MCF 10A (cell line): ENCODE results near the gene ETNPPL. TPM values are rescaled to one million over a fixed set of nuclear protein-coding genes. Genes with fewer than 3 reads are reported as not detected.
"Not testable (repeated sequence)": the region's sequence is repeated elsewhere in the genome, so short reads cannot be mapped to it uniquely, and the experiment has no call there.

Experiments
- BruUV-seq: library from RNA; stranded (reverse); fragments of 400-500 nt; replicated peaks from 2 replicates; lab custom pipeline; 2021; lab: Mats Ljungman, UMichigan
- CTCF ChIA-PET: fragments of 300-600 bp; sonication (Branson Sonifier 250); formaldehyde crosslinking; extraction: SDS; loops from one replicate; lab custom pipeline; 2021; ENCODE audit warnings: antibody characterized with exemption, inconsistent platforms; lab: Yijun Ruan, JAX
- POLR2A ChIA-PET: fragments of 300-600, 350-650 bp; sonication (Branson Sonifier 250); formaldehyde crosslinking; extraction: SDS; loops from one replicate; lab custom pipeline; 2020; ENCODE audit warnings: antibody characterized with exemption, inconsistent platforms; lab: Yijun Ruan, JAX
- DNase-seq: peaks from one replicate; pipeline ENCODE4 v3.0.0-alpha.2; 2018; ENCODE audit not compliant: unreplicated experiment
- H3K27ac Mint-ChIP-seq: one replicate; pipeline ENCODE4 v1.8.0; 2022; ENCODE audit warnings: mild to moderate bottlenecking, low read depth, mixed read lengths; ENCODE audit not compliant: unreplicated experiment
- H3K27me3 Mint-ChIP-seq: one replicate; pipeline ENCODE4 v1.8.0; 2022; ENCODE audit warnings: mixed read lengths; ENCODE audit not compliant: insufficient read depth, unreplicated experiment
- H3K36me3 Mint-ChIP-seq: one replicate; pipeline ENCODE4 v1.8.0; 2022; ENCODE audit warnings: mild to moderate bottlenecking, moderate library complexity, mixed read lengths; ENCODE audit not compliant: insufficient read depth, unreplicated experiment
- H3K4me1 Mint-ChIP-seq: one replicate; pipeline ENCODE4 v1.8.0; 2022; ENCODE audit warnings: mixed read lengths; ENCODE audit not compliant: insufficient read depth, unreplicated experiment
- H3K4me3 Mint-ChIP-seq: one replicate; pipeline ENCODE4 v1.8.0; 2022; ENCODE audit warnings: mild to moderate bottlenecking, moderate library complexity, mixed read lengths; ENCODE audit not compliant: unreplicated experiment
- H3K9me3 Mint-ChIP-seq: one replicate; pipeline ENCODE4 v1.8.0; 2022; ENCODE audit warnings: mixed read lengths; ENCODE audit not compliant: unreplicated experiment
- intact Hi-C: fragments of 100-400 bp; cut with micrococcal nuclease; formaldehyde crosslinking; loops from 2 replicates; pipeline ENCODE4 v1.14.1; 2022
- total RNA-seq: library from RNA; stranded (reverse); gene quantifications from 2 replicates; pipeline ENCODE4 v1.2.3, GENCODE V29; 2022
- TF ChIP-seq, protein P1 (sequence below): fragments of 200-600 bp; IDR thresholded peaks from one replicate; pipeline ENCODE4 v1.8.0; 2022; ENCODE audit warnings: antibody characterized with exemption, mild to moderate bottlenecking; ENCODE audit not compliant: unreplicated experiment

Gene ETNPPL
- total RNA-seq, 1 experiment from 2014 or later: not detected

DNA sequence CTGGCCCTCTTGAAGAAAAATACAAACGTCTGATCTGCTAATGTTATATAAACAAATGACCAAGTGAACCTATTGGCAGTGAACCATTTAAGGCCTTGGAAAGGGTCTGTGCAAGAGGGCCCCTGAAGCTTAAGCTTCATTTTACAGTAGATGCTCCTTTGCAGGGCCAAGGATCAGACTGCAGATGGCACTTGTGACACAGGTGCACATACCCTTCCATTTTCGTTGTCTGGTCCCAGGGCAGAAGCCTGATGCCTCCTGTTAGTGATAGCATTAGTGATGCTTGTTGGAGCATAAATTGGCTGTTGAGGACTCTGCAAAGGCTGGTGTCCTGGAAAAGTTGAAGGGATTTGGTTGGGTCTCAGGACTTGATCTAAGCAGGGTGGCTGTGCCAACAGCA lies 46.5 kb downstream of the ETNPPL start:
- intact Hi-C loops: no loop called here
- no peaks in the 10 kb centered on the region for H3K9me3 Mint-ChIP-seq
- no TSS peak for BruUV-seq
- no peak overlapping the region for H3K27ac Mint-ChIP-seq
- no peak for DNase-seq
- POLR2A ChIA-PET: no interaction called here
- no peaks in the 10 kb centered on the region for H3K36me3 Mint-ChIP-seq
- no peaks in the 10 kb centered on the region for H3K4me1 Mint-ChIP-seq
- H3K4me3 Mint-ChIP-seq: no peak overlapping the region
- H3K27me3 Mint-ChIP-seq: no peaks in the 10 kb centered on the region
- TF ChIP-seq, protein P1, sequence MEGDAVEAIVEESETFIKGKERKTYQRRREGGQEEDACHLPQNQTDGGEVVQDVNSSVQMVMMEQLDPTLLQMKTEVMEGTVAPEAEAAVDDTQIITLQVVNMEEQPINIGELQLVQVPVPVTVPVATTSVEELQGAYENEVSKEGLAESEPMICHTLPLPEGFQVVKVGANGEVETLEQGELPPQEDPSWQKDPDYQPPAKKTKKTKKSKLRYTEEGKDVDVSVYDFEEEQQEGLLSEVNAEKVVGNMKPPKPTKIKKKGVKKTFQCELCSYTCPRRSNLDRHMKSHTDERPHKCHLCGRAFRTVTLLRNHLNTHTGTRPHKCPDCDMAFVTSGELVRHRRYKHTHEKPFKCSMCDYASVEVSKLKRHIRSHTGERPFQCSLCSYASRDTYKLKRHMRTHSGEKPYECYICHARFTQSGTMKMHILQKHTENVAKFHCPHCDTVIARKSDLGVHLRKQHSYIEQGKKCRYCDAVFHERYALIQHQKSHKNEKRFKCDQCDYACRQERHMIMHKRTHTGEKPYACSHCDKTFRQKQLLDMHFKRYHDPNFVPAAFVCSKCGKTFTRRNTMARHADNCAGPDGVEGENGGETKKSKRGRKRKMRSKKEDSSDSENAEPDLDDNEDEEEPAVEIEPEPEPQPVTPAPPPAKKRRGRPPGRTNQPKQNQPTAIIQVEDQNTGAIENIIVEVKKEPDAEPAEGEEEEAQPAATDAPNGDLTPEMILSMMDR: no peak
- CTCF ChIA-PET: no interaction called here

DNA sequence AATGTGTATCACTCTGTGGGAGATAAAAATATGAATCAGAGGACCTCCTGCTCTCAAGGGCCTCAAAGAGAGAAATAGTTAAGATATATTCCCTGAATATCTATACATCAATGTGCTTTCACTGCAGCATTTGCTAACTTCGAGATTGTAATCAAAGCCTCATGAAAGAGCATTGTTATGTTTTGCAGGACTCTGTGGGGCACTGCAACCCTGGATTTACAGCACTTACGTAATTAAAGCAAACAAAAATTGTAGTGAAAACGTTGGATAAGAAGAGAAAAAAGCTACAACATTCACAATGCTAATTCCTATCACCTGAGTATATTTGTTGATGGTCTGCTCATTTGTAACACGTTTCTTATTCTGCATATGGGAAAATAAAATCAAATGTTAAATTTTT lies 48.0 kb downstream of the ETNPPL start:
- Mint-ChIP-seq H3K27ac (no peak overlapping the region), H3K4me3 (no peak overlapping the region), H3K4me1 (no peaks in the 10 kb centered on the region), H3K36me3 (no peaks in the 10 kb centered on the region), H3K27me3 (no peaks in the 10 kb centered on the region), H3K9me3 (no peaks in the 10 kb centered on the region)
- no TSS peak for BruUV-seq
- TF ChIP-seq, protein P1: no peak
- POLR2A ChIA-PET: no interaction called here
- intact Hi-C loops: no loop called here
- DNase-seq: no peak
- CTCF ChIA-PET: interaction anchor here (0.7 kb wide), 1 partner anchor 158 kb away, joined by 3 read pairs; no protein-coding TSS in a partner anchor

DNA sequence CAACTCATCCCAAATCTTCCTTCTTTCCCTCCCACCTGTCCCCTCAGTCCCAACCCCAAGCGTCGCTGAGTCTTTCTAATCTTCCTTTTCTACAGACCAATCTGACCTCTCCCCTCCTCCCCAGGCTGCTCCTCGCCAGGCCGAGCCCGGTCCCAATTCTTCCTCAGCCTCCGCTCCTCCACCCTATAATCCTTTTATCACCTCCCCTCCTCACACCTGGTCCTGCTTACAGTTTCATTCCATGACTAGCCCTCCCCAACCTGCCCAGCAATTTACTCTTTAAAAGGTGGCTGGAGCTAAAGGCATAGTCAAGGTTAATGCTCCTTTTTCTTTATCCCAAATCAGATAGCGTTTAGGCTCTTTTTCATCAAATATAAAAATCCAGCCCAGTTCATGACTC lies 52.3 kb downstream of the ETNPPL start:
- H3K27ac Mint-ChIP-seq, H3K36me3 Mint-ChIP-seq, CTCF ChIA-PET, DNase-seq, H3K4me1 Mint-ChIP-seq, H3K9me3 Mint-ChIP-seq, H3K27me3 Mint-ChIP-seq, BruUV-seq, intact Hi-C loops, POLR2A ChIA-PET, H3K4me3 Mint-ChIP-seq: not testable (repeated sequence)

DNA sequence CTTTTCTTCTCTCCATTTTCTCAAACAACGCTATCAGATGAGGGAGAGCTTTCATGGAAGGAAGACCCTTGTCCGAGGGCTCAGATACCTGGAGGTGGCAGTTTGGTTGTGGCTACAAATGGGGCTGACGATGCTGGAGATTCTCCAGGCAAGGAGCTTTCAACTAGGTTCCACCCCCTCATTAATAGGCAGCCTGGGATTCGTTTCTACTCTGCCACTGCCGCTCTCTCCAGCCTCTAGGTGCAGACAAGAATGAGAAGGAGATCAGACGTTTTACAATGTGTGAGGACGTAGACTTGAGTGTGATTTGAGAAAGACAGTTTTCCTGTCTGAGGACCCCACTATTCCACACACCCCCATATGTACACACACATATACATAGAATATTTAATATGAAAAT lies 53.1 kb downstream of the ETNPPL start:
- no peak for DNase-seq
- H3K36me3 Mint-ChIP-seq: no peaks in the 10 kb centered on the region
- no peak overlapping the region for H3K27ac Mint-ChIP-seq
- CTCF ChIA-PET: interaction anchor here (0.6 kb wide), 1 partner anchor 1289 kb away, joined by 3 read pairs; no protein-coding TSS in a partner anchor
- H3K9me3 Mint-ChIP-seq: no peaks in the 10 kb centered on the region
- no peak overlapping the region for H3K4me3 Mint-ChIP-seq
- H3K4me1 Mint-ChIP-seq: no peaks in the 10 kb centered on the region
- no peaks in the 10 kb centered on the region for H3K27me3 Mint-ChIP-seq
- TF ChIP-seq, protein P1: no peak
- intact Hi-C loops: no loop called here
- POLR2A ChIA-PET: no interaction called here
- BruUV-seq: no TSS peak

DNA sequence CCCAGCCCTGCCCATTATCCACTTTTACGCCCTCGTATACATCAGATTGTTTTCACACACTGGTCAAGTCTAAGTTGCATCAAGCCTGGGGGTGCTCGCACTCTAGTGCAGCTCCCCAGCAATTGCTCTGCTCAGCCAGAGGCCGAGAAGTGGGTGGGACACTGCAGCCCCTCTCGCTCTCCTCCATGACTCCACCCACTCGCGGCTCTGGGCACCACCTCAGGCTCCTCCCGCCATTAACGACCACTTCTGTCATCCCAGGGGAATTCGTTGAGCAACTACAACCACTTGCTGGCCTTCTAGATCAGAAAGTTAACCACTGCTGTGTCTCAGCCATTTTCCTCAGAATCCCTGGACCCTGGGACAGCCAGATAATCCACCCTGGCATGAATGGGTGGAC lies 53.6 kb downstream of the ETNPPL start:
- Mint-ChIP-seq H3K9me3 (no peaks in the 10 kb centered on the region), H3K4me3 (no peak overlapping the region), H3K27me3 (no peaks in the 10 kb centered on the region), H3K4me1 (no peaks in the 10 kb centered on the region), H3K27ac (no peak overlapping the region), H3K36me3 (no peaks in the 10 kb centered on the region)
- CTCF ChIA-PET: interaction anchor here (0.6 kb wide), 1 partner anchor 1289 kb away, joined by 3 read pairs; no protein-coding TSS in a partner anchor
- no peak for DNase-seq
- no TSS peak for BruUV-seq
- TF ChIP-seq, protein P1: no peak
- intact Hi-C loops: no loop called here
- POLR2A ChIA-PET: no interaction called here
